ENCODE measurements around the gene PCGF5.

GRCh38 chr10:91208642-91209041 lies 11.8 kb upstream of the PCGF5 start:
- TF ChIP-seq POLR2A (IDR thresholded peaks at IDR 0.05), result no peak
- TF ChIP-seq CTCF (IDR thresholded peaks at IDR 0.05), result no peak
- TF ChIP-seq POLR2AphosphoS5 (IDR thresholded peaks at IDR 0.05), result no peak
- TF ChIP-seq EP300 (IDR thresholded peaks at IDR 0.05), result no peak
